Dermis microvascular lymphatic vessel endothelial cell (primary cell): ENCODE results near the gene SLC9A8. TPM values are rescaled to one million over a fixed set of nuclear protein-coding genes. Genes with fewer than 3 reads are reported as not detected.

Source experiments
- DNase-seq, 2 donors: peaks; one replicate each; pipeline versions ENCODE4 v3.0.0 to v3.0.0-alpha.2; 2010; ENCODE audit warnings: low read depth in 2 of 2
- total RNA-seq: library from RNA; depleted of rRNA; stranded (reverse); fragments of >200 nt; gene quantifications from 2 replicates; pipeline ENCODE4 v1.2.1, GENCODE V29; 2014

The SLC9A8 gene
- total RNA-seq, 1 donor from 2014 or later: 5.0 TPM

DNA sequence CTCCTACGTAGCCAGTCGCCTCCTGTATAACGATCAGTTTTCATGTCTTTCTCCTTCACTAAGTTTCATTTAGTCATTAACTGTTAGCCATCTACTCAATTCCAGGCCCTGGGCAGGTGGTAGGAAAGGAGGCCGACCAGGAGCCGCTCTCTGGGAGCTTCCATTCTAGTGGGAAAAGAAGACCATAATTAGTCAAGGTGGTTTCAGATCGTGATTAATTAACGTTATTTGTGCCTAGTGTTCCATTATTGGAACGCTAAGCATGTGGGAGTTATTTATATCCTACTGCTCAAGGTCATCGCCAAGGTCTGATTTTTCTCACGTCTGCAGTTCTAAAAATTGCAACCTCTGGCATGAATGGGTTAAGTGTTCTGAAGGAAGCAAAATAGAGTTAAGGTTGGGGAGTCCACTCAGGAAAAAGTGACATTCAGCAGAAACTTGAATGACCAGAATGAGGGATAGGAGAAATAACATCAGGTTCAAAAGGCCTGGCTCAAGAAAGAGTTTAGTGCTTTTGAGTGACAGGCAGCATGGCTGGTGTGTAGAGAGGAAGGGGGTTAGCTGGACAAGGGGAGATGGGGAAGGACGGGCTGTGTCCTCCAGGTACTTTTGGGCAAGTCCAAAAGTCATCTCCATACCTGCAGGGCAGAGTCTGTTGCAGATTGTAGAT lies 812 bp downstream of the SLC9A8 start:
- DNase-seq: no peak

GRCh38 chr20:49814057-49814694 lies 1.5 kb downstream of the SLC9A8 start:
- no peak for DNase-seq

DNA sequence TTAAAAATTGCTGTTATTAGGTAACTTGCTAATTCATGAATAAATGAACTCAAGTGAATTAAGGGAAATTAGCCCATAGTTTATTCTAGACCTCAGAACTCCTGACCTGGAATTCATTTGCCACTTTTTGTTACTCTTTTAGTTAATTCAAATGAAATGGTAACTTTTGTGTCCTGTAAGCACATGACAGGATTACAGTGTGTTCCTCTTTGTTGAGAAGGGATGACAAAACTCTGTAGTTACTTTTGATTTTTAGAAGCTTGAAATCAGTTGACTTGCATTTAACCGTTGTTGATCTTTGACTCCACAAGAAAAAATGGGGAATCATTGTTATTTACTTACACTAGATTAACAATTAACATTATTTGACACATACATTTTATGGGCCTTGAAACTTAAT lies 6.2 kb downstream of the SLC9A8 start:
- no peak for DNase-seq

GRCh38 chr20:49819702-49820101 lies 7.1 kb downstream of the SLC9A8 start:
- DNase-seq: no peak

GRCh38 chr20:49821381-49821780 lies 8.8 kb downstream of the SLC9A8 start:
- DNase-seq: no peak

GRCh38 chr20:49821870-49822331 lies 9.3 kb downstream of the SLC9A8 start:
- DNase-seq: peak; percentile 45 to 53

GRCh38 chr20:49823152-49823847 lies 10.7 kb downstream of the SLC9A8 start:
- DNase-seq: no peak

DNA sequence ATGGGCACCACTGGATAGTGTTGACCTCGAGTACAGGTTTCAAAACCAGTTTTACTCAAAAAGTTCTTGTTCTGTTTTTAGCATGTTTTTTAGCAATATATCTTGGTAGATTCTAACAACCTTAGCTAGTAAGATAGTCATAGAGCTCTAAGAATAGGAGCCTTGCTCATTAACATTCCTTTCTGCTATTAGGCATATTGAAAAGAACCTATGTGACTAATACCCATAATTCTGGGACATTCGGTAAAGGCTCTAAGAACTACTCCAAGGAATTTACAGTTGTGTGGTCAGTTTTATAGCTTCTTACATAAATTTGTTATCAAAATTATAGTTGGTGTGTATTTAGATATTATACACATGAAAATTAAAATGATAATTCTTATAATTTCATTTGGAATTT lies 11.6 kb downstream of the SLC9A8 start:
- no peak for DNase-seq

GRCh38 chr20:49825521-49826033 lies 12.9 kb downstream of the SLC9A8 start:
- DNase-seq: no peak

GRCh38 chr20:49831022-49831769 lies 18.6 kb downstream of the SLC9A8 start:
- DNase-seq: no peak

GRCh38 chr20:49831770-49832631 lies 19.4 kb downstream of the SLC9A8 start:
- DNase-seq: no peak

GRCh38 chr20:49832632-49833327 lies 20.2 kb downstream of the SLC9A8 start:
- no peak for DNase-seq

DNA sequence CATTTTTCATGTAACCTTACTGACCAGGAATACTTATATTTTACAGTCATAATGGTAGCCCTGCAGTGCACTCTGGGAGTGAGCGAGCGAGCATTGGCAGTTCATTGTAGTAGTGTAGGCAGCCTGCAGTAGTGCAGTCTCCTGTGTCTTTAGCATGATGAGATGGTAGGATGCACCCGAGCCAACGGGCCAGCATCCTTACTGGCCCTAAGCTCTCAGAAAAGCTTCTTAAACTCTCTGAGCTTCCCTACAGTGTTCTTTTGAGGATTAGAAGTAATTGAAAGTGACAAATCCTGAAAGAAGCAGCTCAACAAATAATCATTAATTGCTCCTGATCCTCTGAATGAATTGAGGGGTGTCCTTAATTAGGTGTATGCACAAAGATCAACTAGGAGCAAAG lies 20.9 kb downstream of the SLC9A8 start:
- no peak for DNase-seq

DNA sequence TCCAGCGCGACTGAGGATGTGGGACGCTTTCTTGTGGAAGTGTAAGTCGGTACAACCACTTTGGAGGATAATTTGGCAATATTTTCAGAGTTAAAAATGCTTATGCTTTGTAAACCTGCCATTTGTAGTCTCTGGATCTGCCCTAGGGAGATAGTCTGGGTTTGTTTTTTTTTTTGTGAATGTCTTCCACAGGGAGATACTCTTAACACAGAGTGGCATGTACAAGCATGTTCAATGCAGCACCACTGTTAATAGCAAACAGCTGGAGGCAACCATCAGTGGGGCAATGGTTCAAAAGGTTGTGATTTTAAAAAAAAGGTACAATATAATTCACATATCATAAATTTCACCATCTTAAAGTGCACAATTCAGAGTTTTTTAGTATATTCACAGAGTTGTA lies 22.4 kb downstream of the SLC9A8 start:
- no peak for DNase-seq

DNA sequence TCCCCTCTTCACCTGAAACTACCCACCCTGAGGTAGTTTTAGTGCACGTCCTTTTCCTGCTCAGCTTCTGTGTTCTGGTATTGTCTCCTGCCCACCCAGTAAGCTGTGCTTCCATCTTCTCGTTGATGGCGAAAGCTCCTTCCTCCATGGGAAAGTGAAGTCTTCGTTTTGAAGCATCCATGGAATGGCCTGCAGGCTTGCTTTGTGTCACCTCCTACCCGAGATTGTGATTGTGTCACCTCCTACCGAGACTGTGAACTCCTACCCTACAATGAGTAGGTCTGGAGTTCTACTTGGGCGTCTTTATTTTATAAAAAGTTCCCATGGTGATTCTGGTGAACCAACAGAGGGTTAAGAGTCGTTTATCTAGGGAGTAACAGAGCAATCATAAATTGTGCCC lies 25.9 kb downstream of the SLC9A8 start:
- no peak for DNase-seq

DNA sequence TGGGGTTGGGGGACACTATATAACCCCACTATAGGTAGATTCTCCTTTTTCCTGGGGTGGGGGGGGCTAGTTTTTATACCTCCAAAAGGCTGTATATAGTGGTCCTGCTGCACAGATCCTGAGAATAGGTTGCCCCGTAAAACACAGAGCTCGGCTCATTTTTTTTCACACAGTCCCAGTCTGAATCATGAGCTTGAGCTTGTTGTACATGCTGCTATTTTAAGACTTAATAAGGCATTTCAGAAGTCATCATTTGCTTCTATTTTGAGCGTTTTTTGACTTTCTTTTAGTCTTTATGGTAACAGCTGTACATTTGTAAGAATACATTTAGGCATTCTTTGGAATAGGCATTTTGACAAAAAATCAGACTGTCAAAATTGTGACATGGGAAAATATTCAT lies 30.5 kb downstream of the SLC9A8 start:
- no peak for DNase-seq

GRCh38 chr20:49843770-49844380 lies 31.2 kb downstream of the SLC9A8 start:
- no peak for DNase-seq

GRCh38 chr20:49845060-49845459 lies 32.4 kb downstream of the SLC9A8 start:
- DNase-seq: no peak

DNA sequence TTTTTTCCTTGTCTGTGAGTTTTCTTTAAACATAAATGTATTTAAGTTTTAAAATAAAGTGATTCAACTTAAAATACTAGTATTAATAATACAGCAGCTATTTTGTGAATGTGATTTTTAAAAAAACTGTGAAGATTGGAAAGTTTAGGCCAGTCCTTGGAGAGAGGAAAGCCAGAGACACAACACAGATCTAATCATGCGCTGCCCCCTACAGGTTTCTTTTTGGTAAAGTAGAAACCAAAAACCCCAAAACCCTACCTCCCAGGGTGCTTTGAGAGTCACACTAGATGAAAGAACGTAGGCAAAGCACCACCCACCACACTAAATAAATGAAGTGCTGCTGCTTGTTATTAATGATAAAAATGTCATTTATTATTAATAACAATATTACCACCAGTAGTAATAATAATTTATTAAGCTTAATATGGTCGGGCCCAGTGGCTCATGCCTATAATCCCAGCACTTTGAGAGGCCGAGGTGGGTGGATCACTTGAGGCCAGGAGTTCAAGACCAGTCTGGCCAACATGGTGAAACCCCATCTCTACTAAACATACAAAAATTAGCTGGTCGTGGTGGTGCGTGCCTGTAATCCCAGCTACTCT lies 33.7 kb downstream of the SLC9A8 start:
- DNase-seq: peak; percentile 36 to 56
